Measurements from ENCODE around the gene EXOSC2. TPM values are rescaled to one million over a fixed set of nuclear protein-coding genes. Genes with fewer than 3 reads are reported as not detected.

EXOSC2 gene
- total and polyA plus RNA-seq, 2 experiments from 2014 or later = 37.6 to 77.7 TPM

DNA sequence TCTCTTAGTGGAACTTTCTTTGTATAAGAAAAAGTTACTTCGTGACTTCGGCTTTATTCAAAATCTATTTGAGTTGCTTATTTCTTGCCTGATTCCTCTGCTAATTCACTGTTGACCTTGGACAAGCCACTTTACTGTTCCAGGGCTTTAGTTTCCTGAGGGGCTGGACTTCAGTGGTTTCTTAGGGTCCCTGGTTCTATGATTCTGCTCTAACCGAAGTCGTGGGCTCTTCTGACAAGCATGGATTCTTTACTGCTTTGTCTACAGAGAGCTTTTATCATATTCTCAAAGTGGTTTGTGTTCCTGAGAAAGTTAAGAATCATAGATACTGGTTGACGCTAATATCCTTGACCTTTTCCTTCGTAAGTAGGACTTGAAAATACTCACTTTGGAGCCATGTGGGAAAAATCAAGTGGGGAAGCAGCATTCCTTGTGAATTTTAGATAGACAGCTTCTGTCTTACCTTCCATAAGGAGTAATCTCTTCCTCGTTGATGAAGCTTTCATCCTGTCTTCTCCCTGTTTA, 21.1 kb downstream of the EXOSC2 start (continued):
- TF ChIP-seq, protein P1, sequence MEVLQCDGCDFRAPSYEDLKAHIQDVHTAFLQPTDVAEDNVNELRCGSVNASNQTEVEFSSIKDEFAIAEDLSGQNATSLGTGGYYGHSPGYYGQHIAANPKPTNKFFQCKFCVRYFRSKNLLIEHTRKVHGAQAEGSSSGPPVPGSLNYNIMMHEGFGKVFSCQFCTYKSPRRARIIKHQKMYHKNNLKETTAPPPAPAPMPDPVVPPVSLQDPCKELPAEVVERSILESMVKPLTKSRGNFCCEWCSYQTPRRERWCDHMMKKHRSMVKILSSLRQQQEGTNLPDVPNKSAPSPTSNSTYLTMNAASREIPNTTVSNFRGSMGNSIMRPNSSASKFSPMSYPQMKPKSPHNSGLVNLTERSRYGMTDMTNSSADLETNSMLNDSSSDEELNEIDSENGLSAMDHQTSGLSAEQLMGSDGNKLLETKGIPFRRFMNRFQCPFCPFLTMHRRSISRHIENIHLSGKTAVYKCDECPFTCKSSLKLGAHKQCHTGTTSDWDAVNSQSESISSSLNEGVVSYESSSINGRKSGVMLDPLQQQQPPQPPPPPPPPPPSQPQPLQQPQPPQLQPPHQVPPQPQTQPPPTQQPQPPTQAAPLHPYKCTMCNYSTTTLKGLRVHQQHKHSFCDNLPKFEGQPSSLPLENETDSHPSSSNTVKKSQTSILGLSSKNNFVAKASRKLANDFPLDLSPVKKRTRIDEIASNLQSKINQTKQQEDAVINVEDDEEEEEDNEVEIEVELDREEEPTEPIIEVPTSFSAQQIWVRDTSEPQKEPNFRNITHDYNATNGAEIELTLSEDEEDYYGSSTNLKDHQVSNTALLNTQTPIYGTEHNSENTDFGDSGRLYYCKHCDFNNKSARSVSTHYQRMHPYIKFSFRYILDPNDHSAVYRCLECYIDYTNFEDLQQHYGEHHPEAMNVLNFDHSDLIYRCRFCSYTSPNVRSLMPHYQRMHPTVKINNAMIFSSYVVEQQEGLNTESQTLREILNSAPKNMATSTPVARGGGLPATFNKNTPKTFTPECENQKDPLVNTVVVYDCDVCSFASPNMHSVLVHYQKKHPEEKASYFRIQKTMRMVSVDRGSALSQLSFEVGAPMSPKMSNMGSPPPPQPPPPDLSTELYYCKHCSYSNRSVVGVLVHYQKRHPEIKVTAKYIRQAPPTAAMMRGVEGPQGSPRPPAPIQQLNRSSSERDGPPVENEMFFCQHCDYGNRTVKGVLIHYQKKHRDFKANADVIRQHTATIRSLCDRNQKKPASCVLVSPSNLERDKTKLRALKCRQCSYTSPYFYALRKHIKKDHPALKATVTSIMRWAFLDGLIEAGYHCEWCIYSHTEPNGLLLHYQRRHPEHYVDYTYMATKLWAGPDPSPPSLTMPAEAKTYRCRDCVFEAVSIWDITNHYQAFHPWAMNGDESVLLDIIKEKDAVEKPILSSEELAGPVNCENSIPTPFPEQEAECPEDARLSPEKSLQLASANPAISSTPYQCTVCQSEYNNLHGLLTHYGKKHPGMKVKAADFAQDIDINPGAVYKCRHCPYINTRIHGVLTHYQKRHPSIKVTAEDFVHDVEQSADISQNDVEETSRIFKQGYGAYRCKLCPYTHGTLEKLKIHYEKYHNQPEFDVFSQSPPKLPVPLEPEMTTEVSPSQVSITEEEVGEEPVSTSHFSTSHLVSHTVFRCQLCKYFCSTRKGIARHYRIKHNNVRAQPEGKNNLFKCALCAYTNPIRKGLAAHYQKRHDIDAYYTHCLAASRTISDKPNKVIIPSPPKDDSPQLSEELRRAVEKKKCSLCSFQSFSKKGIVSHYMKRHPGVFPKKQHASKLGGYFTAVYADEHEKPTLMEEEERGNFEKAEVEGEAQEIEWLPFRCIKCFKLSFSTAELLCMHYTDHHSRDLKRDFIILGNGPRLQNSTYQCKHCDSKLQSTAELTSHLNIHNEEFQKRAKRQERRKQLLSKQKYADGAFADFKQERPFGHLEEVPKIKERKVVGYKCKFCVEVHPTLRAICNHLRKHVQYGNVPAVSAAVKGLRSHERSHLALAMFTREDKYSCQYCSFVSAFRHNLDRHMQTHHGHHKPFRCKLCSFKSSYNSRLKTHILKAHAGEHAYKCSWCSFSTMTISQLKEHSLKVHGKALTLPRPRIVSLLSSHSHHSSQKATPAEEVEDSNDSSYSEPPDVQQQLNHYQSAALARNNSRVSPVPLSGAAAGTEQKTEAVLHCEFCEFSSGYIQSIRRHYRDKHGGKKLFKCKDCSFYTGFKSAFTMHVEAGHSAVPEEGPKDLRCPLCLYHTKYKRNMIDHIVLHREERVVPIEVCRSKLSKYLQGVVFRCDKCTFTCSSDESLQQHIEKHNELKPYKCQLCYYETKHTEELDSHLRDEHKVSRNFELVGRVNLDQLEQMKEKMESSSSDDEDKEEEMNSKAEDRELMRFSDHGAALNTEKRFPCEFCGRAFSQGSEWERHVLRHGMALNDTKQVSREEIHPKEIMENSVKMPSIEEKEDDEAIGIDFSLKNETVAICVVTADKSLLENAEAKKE (CRISPR knock-in tag; IDR thresholded peaks at IDR 0.05) = no peak
- TF ChIP-seq EZH2 (IDR thresholded peaks at IDR 0.05; ENCODE audit: low read depth, unreplicated experiment) (no peak), EZH2phosphoT487 (IDR thresholded peaks at IDR 0.05; ENCODE audit: unreplicated experiment) (no peak), CREB1 (CRISPR knock-in tag; IDR thresholded peaks at IDR 0.05; ENCODE audit: low read depth) (no peak), JUNB (IDR thresholded peaks at IDR 0.05; ENCODE audit: unreplicated experiment) (no peak), POLR2AphosphoS5 (IDR thresholded peaks at IDR 0.05; ENCODE audit: low read depth) (no peak), STAT1 (IDR thresholded peaks at IDR 0.05; ENCODE audit: unreplicated experiment) (no peak)
- TF ChIP-seq, protein P2, sequence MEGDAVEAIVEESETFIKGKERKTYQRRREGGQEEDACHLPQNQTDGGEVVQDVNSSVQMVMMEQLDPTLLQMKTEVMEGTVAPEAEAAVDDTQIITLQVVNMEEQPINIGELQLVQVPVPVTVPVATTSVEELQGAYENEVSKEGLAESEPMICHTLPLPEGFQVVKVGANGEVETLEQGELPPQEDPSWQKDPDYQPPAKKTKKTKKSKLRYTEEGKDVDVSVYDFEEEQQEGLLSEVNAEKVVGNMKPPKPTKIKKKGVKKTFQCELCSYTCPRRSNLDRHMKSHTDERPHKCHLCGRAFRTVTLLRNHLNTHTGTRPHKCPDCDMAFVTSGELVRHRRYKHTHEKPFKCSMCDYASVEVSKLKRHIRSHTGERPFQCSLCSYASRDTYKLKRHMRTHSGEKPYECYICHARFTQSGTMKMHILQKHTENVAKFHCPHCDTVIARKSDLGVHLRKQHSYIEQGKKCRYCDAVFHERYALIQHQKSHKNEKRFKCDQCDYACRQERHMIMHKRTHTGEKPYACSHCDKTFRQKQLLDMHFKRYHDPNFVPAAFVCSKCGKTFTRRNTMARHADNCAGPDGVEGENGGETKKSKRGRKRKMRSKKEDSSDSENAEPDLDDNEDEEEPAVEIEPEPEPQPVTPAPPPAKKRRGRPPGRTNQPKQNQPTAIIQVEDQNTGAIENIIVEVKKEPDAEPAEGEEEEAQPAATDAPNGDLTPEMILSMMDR (conservative IDR thresholded peaks at IDR 0.05; ENCODE audit: low read depth in 2 of 2) = no peak
- TF ChIP-seq, protein P3, sequence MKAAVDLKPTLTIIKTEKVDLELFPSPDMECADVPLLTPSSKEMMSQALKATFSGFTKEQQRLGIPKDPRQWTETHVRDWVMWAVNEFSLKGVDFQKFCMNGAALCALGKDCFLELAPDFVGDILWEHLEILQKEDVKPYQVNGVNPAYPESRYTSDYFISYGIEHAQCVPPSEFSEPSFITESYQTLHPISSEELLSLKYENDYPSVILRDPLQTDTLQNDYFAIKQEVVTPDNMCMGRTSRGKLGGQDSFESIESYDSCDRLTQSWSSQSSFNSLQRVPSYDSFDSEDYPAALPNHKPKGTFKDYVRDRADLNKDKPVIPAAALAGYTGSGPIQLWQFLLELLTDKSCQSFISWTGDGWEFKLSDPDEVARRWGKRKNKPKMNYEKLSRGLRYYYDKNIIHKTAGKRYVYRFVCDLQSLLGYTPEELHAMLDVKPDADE (IDR thresholded peaks at IDR 0.05) = no peak

All from GM23338 (cell line).